Measurements from ENCODE around the gene TPST1. TPM values are rescaled to one million over a fixed set of nuclear protein-coding genes. Genes with fewer than 3 reads are reported as not detected.

Gene TPST1
- polyA plus RNA-seq, 1 donor (not counting 4 experiments of a cell fraction or from before 2014, with no cell fraction given) = 48.5 TPM

GRCh38 chr7:66306243-66306642 is 101.1 kb downstream of the TPST1 start:
- H3K27me3 ChIP-seq (ENCODE audit: control insufficient read depth, extremely low read depth, insufficient read depth, low read length) = no peaks in the 10 kb centered on the region
- no peak overlapping the region for H3K9ac ChIP-seq (ENCODE audit: control insufficient read depth, extremely low read depth, insufficient read depth, low read length)
- H2AFZ ChIP-seq (ENCODE audit: control insufficient read depth, low read length) = no peak overlapping the region
- DNase-seq (ENCODE audit: low read depth, low spot score) (no peak), FAIRE-seq (no peak)
- H3K36me3 ChIP-seq (ENCODE audit: control insufficient read depth in 2 of 2, extremely low read depth in 1 of 2, insufficient read depth in 2 of 2, low read length in 2 of 2) = no peaks in the 10 kb centered on the region
- H3K79me2 ChIP-seq (ENCODE audit: control insufficient read depth, insufficient read depth, low read length) = no peaks in the 10 kb centered on the region
- H3K4me1 ChIP-seq (ENCODE audit: control insufficient read depth, extremely low read depth, insufficient read depth, low read length) = peaks cover 23% of the 10 kb centered on the region
- H3K9me1 ChIP-seq (ENCODE audit: control insufficient read depth, extremely low read depth, insufficient read depth, low read length) = no peaks in the 10 kb centered on the region
- H3K9me3 ChIP-seq (ENCODE audit: control insufficient read depth, low read depth, low read length) = no peaks in the 10 kb centered on the region
- H3K4me2 ChIP-seq (ENCODE audit: control insufficient read depth, extremely low read depth, insufficient read depth, low read depth, low read length) = no peak overlapping the region
- no peak overlapping the region for H3K27ac ChIP-seq (ENCODE audit: control insufficient read depth, insufficient read depth, low read length)
- no peak overlapping the region for H3K4me3 ChIP-seq (ENCODE audit: control insufficient read depth in 2 of 3, extremely low read depth in 1 of 3, insufficient read depth in 2 of 3, low read depth in 1 of 3, low read length in 3 of 3)
- dilution Hi-C loops (cut with MboI; ENCODE audit: extremely low pct_ligation_motif_present, low sequenced_read_pairs) = no loop called here
- TF ChIP-seq, protein P1, sequence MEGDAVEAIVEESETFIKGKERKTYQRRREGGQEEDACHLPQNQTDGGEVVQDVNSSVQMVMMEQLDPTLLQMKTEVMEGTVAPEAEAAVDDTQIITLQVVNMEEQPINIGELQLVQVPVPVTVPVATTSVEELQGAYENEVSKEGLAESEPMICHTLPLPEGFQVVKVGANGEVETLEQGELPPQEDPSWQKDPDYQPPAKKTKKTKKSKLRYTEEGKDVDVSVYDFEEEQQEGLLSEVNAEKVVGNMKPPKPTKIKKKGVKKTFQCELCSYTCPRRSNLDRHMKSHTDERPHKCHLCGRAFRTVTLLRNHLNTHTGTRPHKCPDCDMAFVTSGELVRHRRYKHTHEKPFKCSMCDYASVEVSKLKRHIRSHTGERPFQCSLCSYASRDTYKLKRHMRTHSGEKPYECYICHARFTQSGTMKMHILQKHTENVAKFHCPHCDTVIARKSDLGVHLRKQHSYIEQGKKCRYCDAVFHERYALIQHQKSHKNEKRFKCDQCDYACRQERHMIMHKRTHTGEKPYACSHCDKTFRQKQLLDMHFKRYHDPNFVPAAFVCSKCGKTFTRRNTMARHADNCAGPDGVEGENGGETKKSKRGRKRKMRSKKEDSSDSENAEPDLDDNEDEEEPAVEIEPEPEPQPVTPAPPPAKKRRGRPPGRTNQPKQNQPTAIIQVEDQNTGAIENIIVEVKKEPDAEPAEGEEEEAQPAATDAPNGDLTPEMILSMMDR (optimal IDR thresholded peaks at IDR 0.05 in 1 of 3, IDR thresholded peaks at IDR 0.05 in 1 of 3, conservative IDR thresholded peaks at IDR 0.05 in 1 of 3; ENCODE audit: extremely low read depth in 1 of 3, insufficient read depth in 2 of 3, low read length in 3 of 3) = no peak
- TF ChIP-seq EZH2 (IDR thresholded peaks at IDR 0.05; ENCODE audit: low read length) = no peak
- H4K20me1 ChIP-seq (ENCODE audit: control insufficient read depth, extremely low read depth, insufficient read depth, low read length) = no peaks in the 10 kb centered on the region

GRCh38 chr7:66307591-66308215 is 102.6 kb downstream of the TPST1 start:
- Histone ChIP-seq H3K4me3 (ENCODE audit: control insufficient read depth in 2 of 3, extremely low read depth in 1 of 3, insufficient read depth in 2 of 3, low read depth in 1 of 3, low read length in 3 of 3) (no peak overlapping the region), H3K9me1 (ENCODE audit: control insufficient read depth, extremely low read depth, insufficient read depth, low read length) (no peaks in the 10 kb centered on the region), H3K9me3 (ENCODE audit: control insufficient read depth, low read depth, low read length) (no peaks in the 10 kb centered on the region), H3K4me1 (ENCODE audit: control insufficient read depth, extremely low read depth, insufficient read depth, low read length) (peaks cover 23% of the 10 kb centered on the region), H4K20me1 (ENCODE audit: control insufficient read depth, extremely low read depth, insufficient read depth, low read length) (no peaks in the 10 kb centered on the region), H2AFZ (ENCODE audit: control insufficient read depth, low read length) (no peak overlapping the region), H3K4me2 (ENCODE audit: control insufficient read depth, extremely low read depth, insufficient read depth, low read depth, low read length) (no peak overlapping the region), H3K27me3 (ENCODE audit: control insufficient read depth, extremely low read depth, insufficient read depth, low read length) (no peaks in the 10 kb centered on the region), H3K79me2 (ENCODE audit: control insufficient read depth, insufficient read depth, low read length) (no peaks in the 10 kb centered on the region), H3K36me3 (ENCODE audit: control insufficient read depth in 2 of 2, extremely low read depth in 1 of 2, insufficient read depth in 2 of 2, low read length in 2 of 2) (no peaks in the 10 kb centered on the region), H3K27ac (ENCODE audit: control insufficient read depth, insufficient read depth, low read length) (no peak overlapping the region), H3K9ac (ENCODE audit: control insufficient read depth, extremely low read depth, insufficient read depth, low read length) (no peak overlapping the region)
- TF ChIP-seq EZH2 (IDR thresholded peaks at IDR 0.05; ENCODE audit: low read length) = no peak
- TF ChIP-seq, protein P1 (optimal IDR thresholded peaks at IDR 0.05 in 1 of 3, IDR thresholded peaks at IDR 0.05 in 1 of 3, conservative IDR thresholded peaks at IDR 0.05 in 1 of 3; ENCODE audit: extremely low read depth in 1 of 3, insufficient read depth in 2 of 3, low read length in 3 of 3) = no peak
- dilution Hi-C loops (cut with MboI; ENCODE audit: extremely low pct_ligation_motif_present, low sequenced_read_pairs) = no loop called here
- no peak for DNase-seq (ENCODE audit: low read depth, low spot score)
- FAIRE-seq = no peak

Data from keratinocyte (primary cell).